ENCODE data around the gene TMEM89.

The TMEM89 gene

GRCh38 chr3:48655063-48655462 lies 33.5 kb upstream of the TMEM89 start:
- no peaks in the 10 kb centered on the region for H3K27me3 Mint-ChIP-seq
- no peak for DNase-seq (ENCODE audit: low spot score in 2 of 2)
- H3K4me3 Mint-ChIP-seq: peak overlapping the region; percentile 79
- H3K27ac Mint-ChIP-seq (ENCODE audit: low read depth): peak overlapping the region; percentile 69
- ATAC-seq (replicated peaks; ENCODE audit: extremely low read depth, poor library complexity, severe bottlenecking): no peak
- peaks cover 5% of the 10 kb centered on the region for H3K36me3 Mint-ChIP-seq (ENCODE audit: insufficient read depth)
- no peaks in the 10 kb centered on the region for H3K9me3 Mint-ChIP-seq
- H3K4me1 Mint-ChIP-seq: no peaks in the 10 kb centered on the region

DNA sequence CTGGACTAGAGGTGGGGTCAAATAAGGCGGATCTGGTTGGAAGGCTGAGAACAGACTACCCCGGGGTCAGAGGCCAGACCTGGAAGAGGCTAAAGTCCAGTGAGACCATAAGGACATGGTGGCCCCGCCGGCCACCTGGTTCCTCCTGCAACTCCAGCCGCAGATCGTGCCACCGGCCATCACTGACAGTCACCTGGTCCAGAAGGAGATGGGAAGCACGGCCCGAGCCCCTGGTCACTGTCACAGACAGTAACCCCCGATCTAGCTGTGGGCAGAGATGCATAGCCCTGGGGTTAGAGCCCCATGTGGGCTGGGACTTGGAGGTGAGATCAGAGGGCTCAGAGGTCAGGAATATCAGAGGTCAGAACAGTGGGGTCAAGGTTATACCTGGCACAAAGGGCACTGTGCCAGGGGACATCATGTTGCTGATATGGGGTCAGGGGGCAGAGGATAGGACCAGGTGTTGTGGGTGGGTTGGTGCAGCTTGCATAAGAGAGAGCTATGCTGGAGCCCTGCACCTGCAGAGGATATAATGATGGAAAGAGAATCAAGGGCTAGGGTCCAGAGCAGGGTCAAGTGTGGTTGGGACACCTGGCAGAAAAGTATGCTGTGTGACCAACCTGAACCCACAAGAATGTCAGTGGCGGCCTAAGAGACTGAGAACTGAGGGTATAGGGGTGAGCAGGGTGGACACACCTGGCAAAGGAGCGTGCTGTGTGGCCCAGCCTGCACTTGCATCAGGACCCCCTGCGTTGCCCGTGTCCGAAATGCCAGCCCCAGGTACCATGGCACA lies 31.6 kb upstream of the TMEM89 start:
- Mint-ChIP-seq H3K27ac (ENCODE audit: low read depth) (no peak overlapping the region), H3K4me1 (no peaks in the 10 kb centered on the region), H3K4me3 (no peak overlapping the region), H3K27me3 (no peaks in the 10 kb centered on the region), H3K36me3 (ENCODE audit: insufficient read depth) (peaks cover 5% of the 10 kb centered on the region), H3K9me3 (no peaks in the 10 kb centered on the region)
- ATAC-seq (replicated peaks; ENCODE audit: extremely low read depth, poor library complexity, severe bottlenecking): no peak
- no peak for DNase-seq (ENCODE audit: low spot score in 2 of 2)

DNA sequence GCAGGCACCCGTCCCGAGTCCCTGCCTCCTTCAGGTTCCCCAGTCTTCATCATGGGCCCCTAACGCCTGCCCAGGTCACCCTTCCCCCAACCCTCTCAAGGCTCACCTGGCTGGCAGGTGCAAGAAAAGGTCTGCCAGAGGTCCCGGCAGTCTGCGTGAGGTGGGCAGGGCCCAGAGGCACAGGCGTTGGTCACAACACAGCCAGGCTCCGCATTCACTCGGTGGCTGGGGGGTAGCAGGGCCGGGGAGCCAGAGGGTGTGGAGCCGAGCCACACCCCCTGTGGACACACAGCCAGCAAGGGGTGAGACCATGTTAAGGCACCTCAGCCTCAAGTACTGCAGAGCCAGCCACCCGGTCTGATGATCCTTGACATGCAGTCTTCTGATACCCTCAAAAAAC lies 30.2 kb upstream of the TMEM89 start:
- Mint-ChIP-seq H3K27ac (ENCODE audit: low read depth) (no peak overlapping the region), H3K4me3 (no peak overlapping the region), H3K4me1 (no peaks in the 10 kb centered on the region), H3K9me3 (no peaks in the 10 kb centered on the region), H3K27me3 (no peaks in the 10 kb centered on the region), H3K36me3 (ENCODE audit: insufficient read depth) (peaks cover 5% of the 10 kb centered on the region)
- DNase-seq (ENCODE audit: low spot score in 2 of 2) (no peak), ATAC-seq (replicated peaks; ENCODE audit: extremely low read depth, poor library complexity, severe bottlenecking) (no peak)

DNA sequence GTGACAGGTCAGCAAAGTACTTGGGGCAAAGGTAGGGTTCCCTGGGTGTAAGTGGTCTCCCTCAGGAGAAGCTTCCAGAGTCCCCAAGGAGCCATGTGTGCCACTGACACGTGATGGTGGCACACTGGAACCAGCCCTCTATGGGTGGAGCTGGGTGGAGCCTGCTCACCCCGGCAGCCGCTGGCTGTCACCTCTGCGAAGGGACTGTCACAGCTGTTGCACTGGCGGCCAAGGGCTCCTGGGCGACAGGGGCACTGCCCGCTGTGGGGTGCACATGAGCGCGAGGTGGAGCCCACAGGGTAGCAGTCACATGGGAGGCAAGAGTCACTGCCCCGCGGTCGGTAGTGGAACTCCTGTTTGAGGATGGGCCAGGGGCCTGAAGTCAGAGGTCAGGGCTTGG lies 29.2 kb upstream of the TMEM89 start:
- no peaks in the 10 kb centered on the region for H3K4me1 Mint-ChIP-seq
- no peak overlapping the region for H3K4me3 Mint-ChIP-seq
- peaks cover 3% of the 10 kb centered on the region for H3K36me3 Mint-ChIP-seq (ENCODE audit: insufficient read depth)
- no peaks in the 10 kb centered on the region for H3K9me3 Mint-ChIP-seq
- H3K27me3 Mint-ChIP-seq: no peaks in the 10 kb centered on the region
- ATAC-seq (replicated peaks; ENCODE audit: extremely low read depth, poor library complexity, severe bottlenecking) (no peak), DNase-seq (ENCODE audit: low spot score in 2 of 2) (no peak)
- no peak overlapping the region for H3K27ac Mint-ChIP-seq (ENCODE audit: low read depth)

DNA sequence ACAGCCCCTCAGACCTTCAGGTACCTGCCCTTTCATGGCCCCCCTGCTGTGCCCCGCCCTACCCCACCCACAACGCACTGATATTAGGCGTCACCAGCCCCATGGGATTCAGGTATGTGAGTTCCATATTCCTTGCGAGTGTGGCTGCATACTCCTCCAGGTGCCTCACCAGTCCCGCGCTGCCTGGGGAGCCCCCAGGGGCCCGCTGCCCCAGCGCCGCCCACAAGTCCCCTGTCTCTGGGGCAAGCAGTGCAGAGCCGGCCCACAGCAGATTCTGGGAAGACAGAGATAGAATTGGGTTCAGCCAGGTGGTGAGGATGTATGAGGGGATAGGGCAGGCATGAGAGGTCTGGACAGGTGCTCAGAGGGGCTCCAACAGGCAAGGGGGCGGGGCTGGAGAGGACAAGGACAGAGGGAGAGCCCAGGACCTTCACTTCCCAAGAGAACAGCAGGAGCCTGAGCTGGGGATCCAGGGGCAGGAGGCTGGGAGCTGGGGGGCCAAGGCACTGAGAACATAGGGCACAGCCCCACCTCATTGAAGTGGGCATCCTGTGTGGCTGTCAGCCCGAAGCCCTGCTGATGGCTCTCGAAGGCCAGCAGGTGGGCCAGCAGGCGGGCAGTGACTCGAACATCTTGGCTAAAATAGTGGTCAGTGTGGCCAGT lies 26.8 kb upstream of the TMEM89 start:
- H3K36me3 Mint-ChIP-seq (ENCODE audit: insufficient read depth): no peaks in the 10 kb centered on the region
- H3K27me3 Mint-ChIP-seq: no peaks in the 10 kb centered on the region
- ATAC-seq (replicated peaks; ENCODE audit: extremely low read depth, poor library complexity, severe bottlenecking) (no peak), DNase-seq (ENCODE audit: low spot score in 2 of 2) (no peak)
- no peak overlapping the region for H3K4me3 Mint-ChIP-seq
- no peak overlapping the region for H3K27ac Mint-ChIP-seq (ENCODE audit: low read depth)
- no peaks in the 10 kb centered on the region for H3K9me3 Mint-ChIP-seq
- H3K4me1 Mint-ChIP-seq: no peaks in the 10 kb centered on the region

DNA sequence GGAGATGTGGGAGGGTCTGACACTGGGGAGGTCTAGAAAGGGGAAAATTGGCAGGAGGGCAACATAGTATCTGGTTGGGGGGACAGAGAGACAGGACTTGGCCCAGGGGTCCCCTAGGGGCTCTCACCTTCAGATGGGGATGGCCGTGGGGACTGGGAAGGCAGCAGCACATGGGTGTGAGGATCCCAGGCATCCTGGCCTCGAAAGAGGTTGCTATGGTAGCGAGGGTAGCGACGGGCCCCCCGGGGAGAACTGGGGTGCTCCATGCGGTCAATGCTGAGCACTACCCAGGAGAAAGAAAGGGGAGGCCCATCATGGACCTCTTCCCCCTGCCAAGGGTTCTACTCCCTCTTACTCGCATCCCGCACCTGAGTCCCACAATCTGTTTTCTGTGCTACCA lies 26.1 kb upstream of the TMEM89 start:
- no peak overlapping the region for H3K27ac Mint-ChIP-seq (ENCODE audit: low read depth)
- H3K36me3 Mint-ChIP-seq (ENCODE audit: insufficient read depth): no peaks in the 10 kb centered on the region
- no peak overlapping the region for H3K4me3 Mint-ChIP-seq
- DNase-seq (ENCODE audit: low spot score in 2 of 2) (no peak), ATAC-seq (replicated peaks; ENCODE audit: extremely low read depth, poor library complexity, severe bottlenecking) (no peak)
- no peaks in the 10 kb centered on the region for H3K9me3 Mint-ChIP-seq
- H3K27me3 Mint-ChIP-seq: no peaks in the 10 kb centered on the region
- no peaks in the 10 kb centered on the region for H3K4me1 Mint-ChIP-seq

DNA sequence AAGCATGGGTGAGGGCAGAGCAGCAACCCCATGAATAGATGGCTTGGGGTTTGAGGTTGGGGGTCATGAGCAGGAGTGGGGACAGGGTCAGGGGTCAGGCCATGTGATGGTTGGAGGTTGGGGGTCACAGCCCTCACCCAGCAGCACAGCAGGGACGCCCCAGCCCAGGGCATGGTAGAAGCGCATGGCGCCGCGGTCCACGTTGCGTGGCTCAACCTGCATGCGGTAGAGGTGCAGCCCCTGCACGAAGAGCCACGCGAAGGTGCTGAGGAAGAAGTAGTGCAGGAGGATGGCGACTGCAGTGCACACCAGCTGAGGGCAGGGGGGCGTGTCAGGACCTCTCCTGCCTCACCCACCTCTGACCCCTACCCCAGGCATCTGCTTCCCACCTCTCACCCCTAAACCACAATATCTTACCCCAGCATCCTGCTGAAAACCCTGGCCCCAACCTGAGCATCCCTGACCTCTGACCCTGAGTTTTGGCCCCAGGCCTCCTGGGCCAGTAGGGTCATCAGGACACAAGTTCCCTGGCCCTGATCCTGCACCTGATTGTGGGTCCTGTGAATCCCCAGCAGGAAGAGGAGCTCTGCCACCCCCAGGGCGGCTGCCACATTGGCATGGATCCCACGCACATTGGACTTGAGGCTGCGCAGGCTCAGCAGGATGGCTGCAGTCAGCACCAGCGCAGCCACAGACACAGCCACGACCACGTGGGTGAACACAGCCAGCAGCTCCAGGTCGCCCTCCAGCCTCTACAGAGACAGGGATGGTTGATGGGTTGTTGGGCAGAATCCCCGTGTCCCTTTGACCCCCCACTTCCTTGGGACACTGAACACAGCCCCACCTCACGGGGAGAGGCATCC lies 23.6 kb upstream of the TMEM89 start:
- Mint-ChIP-seq H3K9me3 (no peaks in the 10 kb centered on the region), H3K36me3 (ENCODE audit: insufficient read depth) (no peaks in the 10 kb centered on the region), H3K27ac (ENCODE audit: low read depth) (no peak overlapping the region), H3K4me1 (no peaks in the 10 kb centered on the region), H3K27me3 (no peaks in the 10 kb centered on the region), H3K4me3 (no peak overlapping the region)
- ATAC-seq (replicated peaks; ENCODE audit: extremely low read depth, poor library complexity, severe bottlenecking): no peak
- DNase-seq (ENCODE audit: low spot score in 2 of 2): no peak

- no peak overlapping the region for H3K27ac Mint-ChIP-seq (ENCODE audit: low read depth)
- ATAC-seq (replicated peaks; ENCODE audit: extremely low read depth, poor library complexity, severe bottlenecking) (no peak), DNase-seq (ENCODE audit: low spot score in 2 of 2) (no peak)
- no peaks in the 10 kb centered on the region for H3K36me3 Mint-ChIP-seq (ENCODE audit: insufficient read depth)
- no peaks in the 10 kb centered on the region for H3K27me3 Mint-ChIP-seq
- H3K4me3 Mint-ChIP-seq: no peak overlapping the region
- no peaks in the 10 kb centered on the region for H3K9me3 Mint-ChIP-seq
- H3K4me1 Mint-ChIP-seq: peaks cover 5% of the 10 kb centered on the region
Measured at GRCh38 chr3:48642605-48643004, 21.0 kb upstream of the TMEM89 start.

GRCh38 chr3:48641396-48641795 lies 19.8 kb upstream of the TMEM89 start:
- H3K4me3 Mint-ChIP-seq: no peak overlapping the region
- no peak overlapping the region for H3K27ac Mint-ChIP-seq (ENCODE audit: low read depth)
- peaks cover 5% of the 10 kb centered on the region for H3K4me1 Mint-ChIP-seq
- H3K9me3 Mint-ChIP-seq: no peaks in the 10 kb centered on the region
- ATAC-seq (replicated peaks; ENCODE audit: extremely low read depth, poor library complexity, severe bottlenecking): no peak
- no peaks in the 10 kb centered on the region for H3K36me3 Mint-ChIP-seq (ENCODE audit: insufficient read depth)
- DNase-seq (ENCODE audit: low spot score in 2 of 2): no peak
- no peaks in the 10 kb centered on the region for H3K27me3 Mint-ChIP-seq

GRCh38 chr3:48639944-48640606 lies 18.5 kb upstream of the TMEM89 start:
- H3K27ac Mint-ChIP-seq (ENCODE audit: low read depth): no peak overlapping the region
- H3K4me1 Mint-ChIP-seq: peaks cover 5% of the 10 kb centered on the region
- H3K4me3 Mint-ChIP-seq: no peak overlapping the region
- H3K27me3 Mint-ChIP-seq: no peaks in the 10 kb centered on the region
- DNase-seq (ENCODE audit: low spot score in 2 of 2) (no peak), ATAC-seq (replicated peaks; ENCODE audit: extremely low read depth, poor library complexity, severe bottlenecking) (no peak)
- no peaks in the 10 kb centered on the region for H3K9me3 Mint-ChIP-seq
- no peaks in the 10 kb centered on the region for H3K36me3 Mint-ChIP-seq (ENCODE audit: insufficient read depth)

DNA sequence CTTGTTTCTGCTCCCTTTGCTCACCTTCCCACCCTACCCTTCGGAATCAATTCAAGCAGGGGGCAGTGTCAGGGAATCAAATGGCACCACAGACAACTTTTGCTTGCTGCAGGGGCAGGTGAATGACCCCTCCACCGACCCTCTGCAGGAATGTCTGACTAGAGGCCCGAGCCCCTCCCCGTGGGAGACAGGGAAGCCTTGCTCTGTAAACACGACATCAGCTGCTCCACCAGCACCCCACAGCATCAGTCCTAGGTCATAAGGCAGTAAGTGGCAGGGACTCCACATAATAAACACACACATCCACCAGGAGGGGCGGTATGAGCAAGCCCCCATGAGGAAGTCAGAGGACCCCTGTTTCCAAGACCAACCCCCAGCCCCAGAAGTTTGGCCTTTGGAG lies 15.7 kb upstream of the TMEM89 start:
- H3K4me1 Mint-ChIP-seq: peaks cover 16% of the 10 kb centered on the region
- ATAC-seq (replicated peaks; ENCODE audit: extremely low read depth, poor library complexity, severe bottlenecking): no peak
- no peaks in the 10 kb centered on the region for H3K27me3 Mint-ChIP-seq
- peaks cover 1% of the 10 kb centered on the region for H3K36me3 Mint-ChIP-seq (ENCODE audit: insufficient read depth)
- H3K9me3 Mint-ChIP-seq: no peaks in the 10 kb centered on the region
- no peak overlapping the region for H3K27ac Mint-ChIP-seq (ENCODE audit: low read depth)
- peak overlapping the region; percentile 26 for H3K4me3 Mint-ChIP-seq
- DNase-seq (ENCODE audit: low spot score in 2 of 2): no peak

- Mint-ChIP-seq H3K27ac (ENCODE audit: low read depth) (no peak overlapping the region), H3K27me3 (no peaks in the 10 kb centered on the region), H3K4me3 (peak overlapping the region; percentile 89), H3K4me1 (peaks cover 16% of the 10 kb centered on the region), H3K36me3 (ENCODE audit: insufficient read depth) (peaks cover 1% of the 10 kb centered on the region), H3K9me3 (no peaks in the 10 kb centered on the region)
- ATAC-seq (replicated peaks; ENCODE audit: extremely low read depth, poor library complexity, severe bottlenecking) (no peak), DNase-seq (ENCODE audit: low spot score in 2 of 2) (no peak)
Measured at GRCh38 chr3:48636149-48636655, 14.6 kb upstream of the TMEM89 start.
